HG03139 (cell line): ENCODE results near the gene ACTR2.

Experiments used
- ATAC-seq: cut with Tn5 transposase; IDR thresholded peaks from one replicate; pipeline ENCODE4 v1.9.1; 2021; ENCODE audit not compliant: unreplicated experiment

ACTR2 gene

DNA sequence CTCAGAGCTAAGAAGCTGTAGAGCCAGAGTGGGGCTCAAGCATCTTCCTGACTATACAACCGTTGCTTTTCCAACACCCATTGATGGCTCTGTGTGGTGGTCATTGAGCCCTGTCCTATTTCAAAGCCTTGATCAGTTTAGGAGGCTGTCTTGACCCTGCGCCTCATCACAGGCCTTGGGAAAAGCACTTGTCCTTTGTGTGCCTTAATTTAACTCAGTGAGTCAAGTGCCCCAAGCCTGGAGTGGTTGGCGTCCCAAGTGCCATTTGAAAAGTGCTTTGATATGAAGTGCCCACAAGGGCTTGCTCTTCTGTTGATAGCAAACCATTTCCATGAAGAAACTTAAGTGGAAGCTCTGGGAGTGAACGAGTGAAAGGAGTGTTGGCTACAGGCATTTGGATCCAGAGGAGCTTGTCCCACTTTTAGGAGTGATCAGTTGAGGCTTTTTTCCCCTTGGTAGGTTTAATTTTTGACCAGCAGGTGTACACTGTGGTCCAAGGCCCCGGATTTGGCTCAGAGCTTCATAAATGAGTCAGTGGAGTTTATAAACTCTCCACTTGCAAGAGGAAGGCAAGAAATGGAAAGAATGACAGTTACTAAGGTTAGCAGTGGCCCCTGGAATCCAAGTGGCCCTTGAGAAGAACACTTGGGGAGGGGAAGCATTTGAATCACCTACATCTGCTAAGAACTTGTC is 50.3 kb downstream of the ACTR2 start:
- ATAC-seq: no peak

DNA sequence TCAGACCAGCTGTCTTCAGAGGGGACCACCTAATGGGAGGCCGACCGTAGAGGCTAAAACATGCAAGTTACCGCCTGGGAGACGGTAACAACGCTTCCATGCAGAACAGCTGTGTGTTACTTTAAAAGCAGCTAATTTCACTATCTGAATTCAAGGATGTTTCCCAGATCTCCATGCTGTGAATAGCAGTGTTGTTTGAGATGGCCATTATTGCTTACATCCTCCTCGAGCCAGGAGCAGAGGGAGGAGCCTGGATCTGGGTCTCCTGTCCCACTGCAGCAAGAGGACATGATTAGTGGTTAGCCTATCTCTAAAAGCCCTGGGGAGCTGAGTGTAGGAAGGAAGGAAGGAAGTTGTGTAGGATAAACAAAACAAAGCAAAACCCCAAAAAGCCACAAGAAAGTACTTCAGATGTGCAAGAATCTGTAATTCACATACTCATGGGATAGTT is 50.9 kb downstream of the ACTR2 start:
- no peak for ATAC-seq

DNA sequence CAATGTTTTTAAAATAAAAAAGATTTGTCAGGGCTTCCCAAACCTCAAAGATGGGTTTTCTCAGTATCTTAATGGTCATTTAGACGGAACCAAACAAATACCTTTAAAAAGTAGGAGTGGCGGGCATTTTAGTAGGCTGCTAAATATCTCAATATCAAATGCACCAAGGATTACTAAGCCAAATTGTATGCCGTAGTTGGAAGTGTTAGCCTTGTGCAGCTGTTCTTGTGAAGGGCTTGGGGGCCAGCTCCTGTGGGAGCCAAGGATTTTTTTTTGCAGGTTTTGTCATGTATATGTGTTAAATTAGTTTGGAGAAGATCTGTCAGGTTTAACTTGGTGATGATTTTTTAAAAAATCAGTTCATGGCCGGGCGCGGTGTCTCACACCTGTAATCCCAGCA is 52.1 kb downstream of the ACTR2 start:
- no peak for ATAC-seq

DNA sequence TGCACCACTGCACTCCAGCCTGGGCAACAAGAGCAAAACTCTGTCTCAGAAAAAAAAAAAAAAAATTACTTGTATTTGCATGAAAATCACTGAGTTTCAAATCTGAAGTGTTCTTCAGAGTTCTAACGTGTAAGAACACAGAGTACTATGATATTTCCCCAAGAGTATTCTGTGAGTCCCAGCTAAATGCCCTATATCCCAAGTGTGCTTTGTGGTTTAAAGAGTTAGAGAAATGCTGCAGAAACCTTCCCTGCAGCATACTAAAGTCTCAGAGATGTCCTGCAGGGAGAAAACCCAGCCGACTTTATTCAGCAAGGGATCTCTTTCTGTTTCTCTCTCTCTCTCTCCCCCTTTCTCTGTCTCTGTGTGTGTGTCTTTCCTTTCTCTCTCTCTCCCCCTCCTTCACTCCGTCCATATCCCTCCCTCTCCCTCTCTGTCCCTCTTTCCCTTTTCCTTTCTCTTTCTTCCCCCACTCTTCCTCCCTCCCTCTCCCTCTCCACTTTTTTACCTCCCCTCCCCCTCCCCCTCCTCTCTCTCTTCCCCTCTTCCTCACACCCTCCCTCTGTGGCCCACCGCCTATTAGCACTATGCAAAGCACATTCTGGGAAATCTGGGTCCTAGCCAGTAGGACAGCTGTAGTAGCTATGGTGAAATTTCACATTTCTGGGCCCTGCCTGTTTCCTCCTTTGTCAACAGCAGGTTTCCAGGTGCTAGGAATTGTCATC is 54.2 kb downstream of the ACTR2 start:
- ATAC-seq: no peak

DNA sequence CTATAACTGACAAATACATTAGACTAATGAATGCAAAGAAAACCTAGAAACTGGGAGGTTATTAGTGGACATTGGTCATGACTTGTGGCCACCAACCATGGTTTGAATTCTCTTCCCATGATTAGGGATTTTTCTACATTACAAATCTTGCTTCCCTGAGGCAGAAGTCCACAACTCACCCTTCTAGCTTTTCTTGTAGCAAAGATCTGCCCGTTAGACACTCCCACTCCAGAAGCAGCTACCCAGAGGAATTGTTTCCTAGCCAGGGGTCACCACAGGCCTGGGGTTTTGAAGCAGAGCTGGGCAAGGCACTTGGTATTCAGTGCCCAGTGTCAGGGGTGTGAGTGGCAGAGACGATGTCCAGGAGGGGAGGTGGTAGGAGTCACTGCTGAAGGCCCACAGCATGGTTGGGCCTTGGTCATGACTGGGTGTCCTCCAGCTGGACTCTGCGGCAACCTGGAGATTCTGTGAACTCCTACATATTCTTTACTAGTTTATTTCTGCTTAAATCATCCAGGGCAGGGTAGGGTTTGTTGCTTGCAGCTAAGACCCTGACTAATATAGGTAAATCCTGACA is 54.9 kb downstream of the ACTR2 start:
- ATAC-seq: no peak

DNA sequence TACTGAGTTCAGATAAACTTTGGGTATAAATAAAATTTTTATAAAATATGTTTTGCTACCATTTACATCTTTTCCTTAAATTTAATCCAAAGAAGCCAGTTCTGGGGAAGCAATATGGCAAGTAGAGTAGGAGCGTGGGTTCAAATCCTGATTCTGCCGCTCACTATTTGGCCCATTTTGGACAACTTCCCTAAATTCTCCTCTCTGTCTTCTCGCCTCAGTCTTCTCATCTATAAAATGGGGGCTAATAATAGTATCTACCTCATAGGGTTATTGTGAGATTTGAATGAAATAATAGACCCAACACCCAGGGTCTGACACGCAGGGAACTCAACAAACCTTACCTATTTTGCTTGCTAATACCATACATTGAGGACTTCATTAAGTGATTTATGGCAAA is 59.7 kb downstream of the ACTR2 start:
- no peak for ATAC-seq

DNA sequence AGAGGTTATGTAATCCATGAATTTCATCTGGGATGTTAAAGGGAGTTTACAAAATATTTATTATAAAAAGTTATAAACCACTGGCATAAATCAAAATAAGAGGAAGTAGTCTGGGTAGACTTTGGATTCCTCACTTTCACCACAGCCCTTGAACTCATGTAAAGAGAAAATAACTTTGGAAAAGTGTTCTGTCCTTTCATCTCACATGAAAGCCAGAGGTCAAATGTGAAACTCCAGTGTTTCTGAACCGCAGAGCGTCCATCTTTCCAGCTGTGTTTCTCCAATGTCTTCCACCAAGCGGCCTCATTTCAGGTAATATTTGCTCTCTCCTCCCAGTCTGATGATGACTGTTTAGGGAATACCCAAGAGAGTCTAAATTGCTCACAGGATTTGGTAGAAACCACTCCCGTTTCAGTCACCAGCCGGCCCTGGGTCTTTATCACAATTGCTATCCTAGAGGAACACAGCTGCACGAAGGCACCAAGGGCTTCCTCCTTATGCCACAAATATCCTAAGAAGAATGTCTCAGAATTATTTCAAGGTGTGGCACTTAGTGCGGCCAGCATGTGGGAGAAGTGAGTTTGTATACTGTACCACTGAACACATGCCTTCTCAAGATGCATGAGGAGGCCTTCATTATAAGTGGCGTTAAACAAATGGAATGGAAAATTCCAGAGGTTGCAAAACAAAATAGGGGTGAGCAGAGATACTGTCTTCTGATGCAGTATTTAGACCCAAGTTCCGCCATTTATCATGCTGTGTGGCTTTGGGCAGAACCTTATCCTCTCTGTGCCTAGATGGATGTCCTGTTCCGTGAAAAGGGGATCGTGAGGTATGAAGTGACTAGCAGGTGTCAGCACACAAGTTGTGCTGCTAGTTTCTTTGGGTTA is 63.8 kb downstream of the ACTR2 start:
- no peak for ATAC-seq

DNA sequence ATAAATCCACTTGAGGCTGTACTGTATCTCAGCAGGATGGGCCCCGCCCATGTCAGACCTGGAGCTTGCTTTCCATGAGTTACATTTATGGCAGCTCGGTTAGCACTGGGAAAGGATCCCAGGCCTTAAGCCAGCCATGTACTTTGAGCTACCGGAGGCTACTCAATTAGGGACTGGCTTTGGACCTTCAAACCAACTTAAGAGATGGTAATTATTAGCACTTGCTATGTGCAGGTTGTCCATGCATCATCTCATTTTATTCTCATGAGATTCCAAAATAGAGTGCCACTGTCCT is 64.4 kb downstream of the ACTR2 start:
- no peak for ATAC-seq

DNA sequence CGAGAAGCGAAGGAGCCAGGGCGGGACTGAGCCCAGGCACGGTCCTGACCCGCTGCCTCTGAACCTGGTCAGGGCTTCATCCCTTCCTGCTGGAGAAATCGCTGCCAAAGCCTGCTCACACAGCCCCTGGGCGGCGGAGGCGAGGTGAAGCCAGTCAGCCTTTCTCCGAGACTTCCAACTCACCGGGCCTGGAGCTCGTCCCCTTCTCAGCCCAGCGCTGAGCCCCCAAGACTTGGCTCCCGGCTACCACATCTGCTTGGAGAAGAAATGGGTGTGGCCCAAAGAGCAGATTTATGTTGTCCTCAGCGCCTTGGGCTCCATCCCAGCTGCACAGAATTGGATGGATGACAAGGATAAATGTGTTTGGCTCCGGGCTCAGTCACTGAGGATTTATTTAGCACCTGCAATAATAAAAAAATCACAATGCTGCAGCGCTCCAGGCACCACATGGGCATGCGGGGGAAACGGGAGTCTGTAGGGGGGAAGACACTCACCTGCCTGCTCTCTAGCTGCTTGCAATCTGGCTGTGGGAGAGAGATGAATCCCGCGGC is 64.9 kb downstream of the ACTR2 start:
- no peak for ATAC-seq

DNA sequence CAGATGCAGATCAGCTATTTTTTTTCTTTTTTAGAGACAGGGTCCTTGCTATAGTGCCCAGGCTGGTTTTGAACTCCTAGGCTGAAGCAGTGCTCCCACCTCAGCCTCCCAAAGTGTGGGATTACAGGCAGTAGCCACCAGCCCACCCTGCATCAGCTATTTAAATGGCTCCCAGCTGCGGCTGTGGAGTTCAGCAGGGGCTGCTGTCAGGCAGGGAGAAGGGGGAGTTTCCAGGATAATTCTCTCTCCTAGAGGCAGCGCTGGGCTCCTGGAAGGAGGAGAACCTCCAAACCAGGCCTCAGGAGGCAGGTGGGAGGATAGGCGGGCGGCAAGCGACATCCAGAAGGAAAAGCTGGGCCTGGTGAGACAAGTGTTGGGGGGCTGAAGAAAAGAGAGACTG is 65.7 kb downstream of the ACTR2 start:
- ATAC-seq: no peak

DNA sequence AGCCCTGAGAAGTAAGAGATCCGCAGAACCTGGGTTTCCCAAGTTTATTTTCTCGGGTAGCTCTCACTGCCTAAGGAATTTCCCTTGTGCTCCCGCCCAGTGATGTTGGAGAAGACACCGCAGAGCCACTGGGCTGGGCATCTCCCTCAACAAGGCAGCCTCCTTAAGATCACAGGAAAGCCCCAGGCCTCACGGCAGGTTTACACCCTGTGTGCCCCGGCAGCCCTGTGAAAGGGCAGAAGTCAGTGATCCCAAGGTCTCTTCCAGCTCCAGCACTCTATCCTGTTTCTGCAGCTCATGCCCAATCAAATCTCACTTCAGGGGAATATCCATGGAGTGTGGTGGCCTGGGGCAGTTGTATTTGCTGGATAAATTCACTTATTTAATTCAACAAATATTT is 66.5 kb downstream of the ACTR2 start:
- no peak for ATAC-seq

DNA sequence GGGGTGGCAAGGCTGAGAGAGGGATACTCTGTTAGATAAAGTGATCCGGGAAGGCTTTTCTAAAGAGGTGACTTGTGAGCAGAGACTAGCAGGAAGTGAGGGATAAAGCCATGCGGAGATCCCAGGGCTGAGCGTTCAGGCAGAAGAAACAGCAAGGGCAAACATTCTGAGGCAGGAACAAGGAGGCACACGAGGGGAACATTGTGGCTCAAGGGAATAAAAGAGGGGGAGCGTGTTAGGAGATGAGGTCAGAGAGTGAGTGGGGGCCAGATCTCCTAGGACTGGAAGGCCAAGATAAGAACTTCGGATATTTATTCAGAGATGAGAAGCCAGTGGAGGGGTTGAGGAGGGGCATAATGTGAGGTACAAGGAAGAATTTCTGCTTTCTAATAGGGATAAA is 67.1 kb downstream of the ACTR2 start:
- no peak for ATAC-seq

DNA sequence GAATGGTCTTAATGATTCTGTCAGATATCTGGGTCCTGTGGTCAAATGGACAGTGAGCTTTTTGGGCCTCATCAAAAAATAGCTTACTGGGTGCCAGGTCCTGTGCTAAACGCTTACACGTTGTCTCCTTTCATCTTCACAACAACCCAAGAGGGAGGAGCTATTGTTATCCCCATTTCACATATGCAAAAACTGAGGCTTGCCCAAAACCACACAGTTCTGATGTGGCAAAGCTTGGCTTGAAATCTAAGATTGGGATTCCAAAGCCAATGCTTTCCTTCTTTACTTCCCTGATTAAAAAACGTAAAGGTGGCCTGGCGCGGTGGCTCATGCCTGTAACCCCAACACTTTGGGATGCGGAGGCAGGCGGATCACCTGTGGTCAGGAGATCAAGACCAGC is 69.3 kb downstream of the ACTR2 start:
- ATAC-seq: no peak

DNA sequence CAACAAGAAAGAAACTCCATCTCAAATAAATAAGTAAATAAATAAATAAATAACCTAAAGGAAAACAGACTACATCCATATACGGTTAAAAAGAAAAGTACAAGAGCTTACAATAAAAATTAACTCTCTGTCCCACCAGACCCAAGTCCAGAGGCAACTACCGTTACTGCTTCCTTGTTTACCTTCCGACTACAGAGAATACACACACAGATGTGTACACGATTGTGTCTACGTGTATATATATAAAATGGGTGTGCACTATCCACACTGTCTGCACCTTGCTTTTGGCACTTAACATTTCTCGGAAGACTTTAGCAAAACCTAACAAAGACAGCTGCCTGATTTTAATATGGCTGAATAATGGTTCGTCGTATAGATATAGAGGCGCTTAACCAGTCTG is 69.9 kb downstream of the ACTR2 start:
- ATAC-seq: no peak

DNA sequence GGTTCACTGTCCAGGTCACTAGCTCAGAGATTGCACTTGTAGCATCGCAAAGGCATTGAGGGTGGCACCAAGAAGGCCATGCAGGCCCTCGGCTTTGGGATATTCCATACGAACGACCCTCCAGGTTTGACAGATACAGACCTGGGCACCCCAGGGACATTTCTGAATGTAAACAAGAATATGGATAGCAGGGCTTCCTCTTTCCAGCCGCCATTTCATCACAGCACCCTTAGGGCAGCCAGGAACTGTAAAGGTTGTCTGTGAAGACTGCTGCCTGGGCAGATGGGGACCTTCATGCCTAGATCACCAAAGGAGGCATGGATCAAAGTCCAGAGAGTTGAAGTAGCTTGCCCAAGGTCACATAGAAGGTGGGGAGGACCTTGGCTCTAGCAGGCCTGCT is 70.5 kb downstream of the ACTR2 start:
- ATAC-seq: no peak

DNA sequence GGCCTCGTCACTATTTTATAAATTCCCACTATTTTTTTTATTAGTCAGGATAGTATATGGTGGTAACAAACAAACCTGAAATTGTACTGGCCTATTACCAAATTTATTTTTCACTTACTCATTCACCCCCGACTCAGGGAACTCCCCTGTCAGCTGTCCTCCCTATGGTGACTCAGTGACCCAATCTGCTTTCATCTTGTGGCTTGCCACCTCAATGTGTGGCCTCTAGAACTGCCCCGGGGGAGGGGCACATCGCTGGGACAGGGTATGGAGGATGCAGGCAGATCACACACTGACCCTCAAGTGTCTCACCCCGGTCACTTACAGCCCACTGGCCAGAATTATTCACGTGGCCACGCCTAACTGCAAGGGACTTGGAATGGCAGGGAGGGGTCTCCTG is 71.6 kb downstream of the ACTR2 start:
- no peak for ATAC-seq

DNA sequence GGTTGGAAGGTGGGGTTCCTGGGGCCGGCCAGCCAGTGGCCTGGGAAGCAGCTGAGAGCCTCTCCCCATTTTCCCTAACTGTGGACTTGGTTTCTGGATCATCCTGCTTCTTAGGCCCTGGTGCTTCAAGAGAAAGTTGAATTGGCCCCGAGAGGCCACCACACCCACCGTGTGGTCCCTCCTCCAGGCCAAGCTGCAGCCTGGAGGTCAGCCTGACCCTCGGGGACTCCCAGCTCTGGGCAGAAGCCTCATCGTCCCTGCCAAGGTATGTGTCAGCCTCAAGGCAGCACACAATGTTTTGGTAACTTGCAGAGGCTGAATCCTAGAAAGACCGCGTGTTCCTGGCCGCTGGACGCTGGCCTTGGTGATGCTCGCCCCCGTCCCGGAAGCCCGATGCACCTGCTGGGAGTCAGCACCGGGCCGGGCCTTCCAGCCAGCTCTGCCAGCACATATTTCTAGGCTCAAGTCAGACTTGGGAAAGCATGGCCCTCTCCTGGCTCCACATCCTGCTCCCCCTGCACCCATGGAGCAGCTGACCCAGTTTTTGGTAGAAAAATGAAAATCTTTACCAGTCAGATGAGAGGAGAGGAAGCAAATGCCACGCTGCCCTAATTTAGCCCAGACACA is 72.6 kb downstream of the ACTR2 start:
- no peak for ATAC-seq

DNA sequence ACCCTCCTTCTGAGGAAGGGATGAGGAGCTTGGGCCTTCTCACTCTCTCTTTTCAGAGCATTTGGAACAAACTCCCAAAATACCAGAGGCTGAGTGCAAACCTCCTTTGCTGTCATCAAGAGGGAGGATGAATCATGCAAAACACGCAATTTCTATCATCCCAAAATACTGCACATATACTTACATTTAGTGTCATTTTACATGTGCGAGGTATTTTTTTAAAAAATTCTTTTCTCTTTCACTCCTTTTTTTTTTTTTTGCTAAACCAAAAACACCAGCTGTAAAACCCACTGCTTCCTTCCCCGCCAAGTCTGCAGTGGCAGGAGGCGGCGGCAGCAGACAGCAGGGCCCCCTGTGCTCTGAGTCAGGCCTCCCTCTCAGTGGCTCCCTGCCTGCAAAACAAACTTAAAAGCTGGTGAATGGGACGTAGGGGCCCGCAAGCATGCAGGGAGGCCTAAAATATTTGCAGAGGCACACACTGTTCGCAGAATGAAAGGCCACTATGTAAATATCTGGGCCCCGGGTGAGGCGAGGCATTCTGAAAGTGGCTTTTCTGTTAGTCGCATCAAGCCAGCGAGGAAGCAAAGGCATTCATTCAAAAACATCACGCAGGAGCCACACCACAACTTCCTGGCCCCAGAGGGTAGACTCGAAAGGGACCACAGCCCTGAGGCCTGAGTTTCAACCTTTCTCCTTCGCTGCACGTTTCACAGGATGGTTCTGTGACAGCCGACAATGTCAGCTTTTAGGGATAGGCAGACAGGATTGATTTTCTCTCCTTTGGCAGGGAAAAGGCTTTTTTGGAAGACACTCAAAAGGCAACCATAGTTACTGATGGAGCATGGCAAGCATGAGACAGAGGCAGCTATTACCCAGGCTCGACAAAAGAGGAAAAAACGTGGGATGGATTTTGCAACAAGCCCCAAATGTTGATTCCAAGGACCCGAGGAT is 73.4 kb downstream of the ACTR2 start:
- ATAC-seq: peak; percentile 79

DNA sequence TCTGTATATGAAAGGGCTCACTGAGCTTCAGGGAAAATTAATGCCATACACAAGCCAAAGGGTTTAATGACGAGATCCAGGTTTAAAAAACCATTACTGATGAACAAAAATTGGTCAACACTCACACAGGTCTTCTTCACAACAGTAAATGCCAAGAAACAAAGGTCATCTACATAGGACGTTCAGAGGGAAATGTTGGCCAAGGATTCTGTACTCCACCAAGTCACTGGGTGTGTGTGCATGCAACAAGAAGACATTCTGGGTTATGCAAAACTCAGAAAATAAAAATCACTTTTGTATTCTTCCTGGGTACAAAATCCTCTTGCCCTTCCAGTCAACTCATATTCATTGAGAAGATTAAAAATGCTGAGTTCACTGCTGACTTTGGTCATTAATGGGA is 78.3 kb downstream of the ACTR2 start:
- no peak for ATAC-seq

DNA sequence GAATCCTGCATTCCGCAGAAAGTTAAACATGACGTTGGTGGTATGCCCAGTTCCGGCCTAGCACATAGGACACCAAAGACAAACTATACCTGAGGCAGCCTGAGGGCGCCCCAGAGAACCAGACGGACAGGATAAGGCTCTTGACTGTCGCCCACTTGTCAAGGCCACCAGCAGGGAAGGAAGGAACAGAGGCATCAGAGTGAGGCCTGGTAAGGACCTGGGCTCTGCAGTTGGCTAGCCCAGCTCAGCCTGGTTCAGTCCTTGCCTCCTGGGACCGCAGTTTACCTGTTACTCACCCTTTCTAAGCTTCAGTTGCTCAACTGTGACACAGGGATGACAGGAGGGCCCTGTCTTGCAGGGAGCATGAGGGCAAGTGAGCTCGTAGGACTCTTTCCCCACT is 82.1 kb downstream of the ACTR2 start:
- no peak for ATAC-seq
